HG02884 (cell line): ENCODE results near the gene POLD4.

Experiments
- ATAC-seq: cut with Tn5 transposase; IDR thresholded peaks from one replicate; pipeline ENCODE4 v1.9.1; 2021; ENCODE audit warnings: mild to moderate bottlenecking, moderate library complexity; ENCODE audit not compliant: unreplicated experiment

The POLD4 gene

DNA sequence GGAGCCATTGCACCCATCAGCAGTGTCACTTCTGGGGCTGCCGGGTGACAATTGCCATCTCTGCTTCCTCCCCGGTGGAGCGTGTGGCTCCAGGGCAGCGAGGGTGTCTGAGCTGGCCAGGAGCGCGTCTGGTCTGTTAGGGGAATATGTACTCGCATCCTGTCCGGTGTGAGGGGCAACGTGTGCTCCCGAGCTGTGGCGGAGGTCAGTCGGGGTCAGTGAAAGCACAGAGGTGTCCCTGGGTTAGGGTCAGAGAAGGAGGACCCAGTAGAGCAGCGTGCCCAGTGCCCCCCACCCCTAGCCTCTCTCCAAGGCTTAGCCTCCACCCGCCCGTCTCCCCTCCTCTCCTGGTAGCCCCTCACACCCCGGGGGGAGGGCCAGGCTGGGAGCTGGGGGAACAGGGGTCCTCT, 18.6 kb upstream of the POLD4 start:
- no peak for ATAC-seq

DNA sequence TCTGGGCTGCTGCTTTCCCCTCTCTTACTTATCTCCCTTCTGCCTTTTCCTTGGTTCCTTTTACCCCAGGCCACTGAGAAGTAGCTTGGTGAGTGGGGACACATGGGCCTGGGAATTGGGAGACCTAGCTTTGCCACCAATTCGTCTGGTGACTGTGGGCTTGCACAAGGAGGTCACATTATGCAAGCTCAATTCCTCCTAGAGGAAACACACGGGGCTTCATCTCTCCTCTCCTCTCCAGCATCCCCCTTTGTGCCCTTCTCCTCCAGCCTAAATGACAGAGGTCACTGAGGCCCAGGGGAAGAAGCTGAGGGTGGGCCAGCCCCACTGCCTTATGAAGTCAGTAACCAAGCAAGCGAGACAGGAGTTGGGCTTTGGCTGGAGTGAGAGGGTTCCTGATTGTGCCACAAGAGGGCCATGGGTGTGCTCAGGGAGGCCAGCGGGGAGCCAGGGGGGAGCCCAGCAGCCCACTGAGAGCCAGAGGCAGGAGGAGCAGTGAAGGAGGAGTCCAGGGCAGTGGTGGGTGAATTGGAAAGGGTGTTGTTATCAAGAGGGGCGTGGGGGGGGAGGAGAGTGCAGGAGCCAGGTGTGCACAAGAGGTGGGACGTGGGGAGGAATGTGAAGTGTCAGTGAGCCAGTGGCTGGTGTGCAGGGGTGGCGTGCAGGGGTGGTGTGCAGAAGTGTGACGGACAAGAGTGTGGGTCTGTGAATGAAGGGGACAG, 18.0 kb upstream of the POLD4 start:
- ATAC-seq: no peak

DNA sequence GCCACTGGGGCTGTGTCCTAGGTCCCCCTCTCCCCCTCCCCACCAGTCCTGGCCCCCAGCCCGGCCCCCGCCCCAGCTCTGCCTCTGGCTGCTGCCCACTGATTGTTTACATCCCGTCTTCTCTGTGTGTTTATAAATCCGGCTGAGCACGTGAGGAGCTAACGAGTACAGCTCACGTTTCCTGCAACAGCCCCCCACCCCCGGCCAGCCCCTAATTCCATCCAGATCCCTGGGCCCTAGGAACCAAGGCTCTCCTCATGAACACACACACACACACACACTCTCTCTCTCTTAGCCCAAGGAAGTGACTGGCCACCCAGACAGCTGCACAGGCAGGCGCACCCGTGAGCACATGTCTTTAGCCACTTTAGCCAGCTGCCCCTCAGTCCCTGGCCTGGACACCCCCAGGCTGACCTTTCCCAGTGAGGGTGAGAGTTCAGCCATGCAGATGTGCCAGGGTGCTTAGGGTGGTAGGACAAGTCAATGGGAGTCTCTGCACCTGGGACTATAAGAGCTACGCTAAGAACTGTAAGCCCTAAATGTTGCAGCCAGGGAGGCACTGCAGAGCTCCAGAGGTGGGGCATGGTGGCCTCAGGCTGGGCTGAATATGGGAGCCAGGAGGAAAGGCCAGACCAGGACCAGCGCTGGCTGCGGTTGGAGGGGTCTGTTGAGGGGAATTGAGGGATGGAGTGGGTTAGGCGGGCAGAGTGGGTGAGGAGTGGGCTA, 17.2 kb upstream of the POLD4 start:
- no peak for ATAC-seq

DNA sequence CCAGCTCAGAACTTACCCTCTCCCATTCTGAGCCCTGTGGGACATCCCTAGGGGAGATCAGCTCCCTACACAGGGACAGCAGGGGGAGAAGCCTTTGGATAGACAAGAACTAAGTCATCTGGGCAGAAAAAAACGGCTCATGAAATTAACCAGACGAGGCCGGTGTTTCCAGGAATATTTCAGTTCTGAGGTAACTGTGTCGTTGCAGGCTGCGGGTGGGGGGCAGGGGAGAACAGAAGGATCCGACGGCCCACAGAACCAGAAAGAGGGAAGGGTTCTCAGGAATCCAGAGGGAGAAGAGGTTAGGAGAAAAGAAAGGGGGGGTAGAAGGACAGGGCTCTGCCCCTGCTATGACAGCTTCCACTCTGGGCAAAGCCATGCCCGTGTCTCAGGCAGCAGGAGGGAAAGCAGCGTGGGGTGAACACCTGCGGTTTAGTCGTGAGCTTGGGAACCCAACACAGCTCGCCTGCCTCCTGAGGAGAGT, 16.5 kb upstream of the POLD4 start:
- no peak for ATAC-seq

DNA sequence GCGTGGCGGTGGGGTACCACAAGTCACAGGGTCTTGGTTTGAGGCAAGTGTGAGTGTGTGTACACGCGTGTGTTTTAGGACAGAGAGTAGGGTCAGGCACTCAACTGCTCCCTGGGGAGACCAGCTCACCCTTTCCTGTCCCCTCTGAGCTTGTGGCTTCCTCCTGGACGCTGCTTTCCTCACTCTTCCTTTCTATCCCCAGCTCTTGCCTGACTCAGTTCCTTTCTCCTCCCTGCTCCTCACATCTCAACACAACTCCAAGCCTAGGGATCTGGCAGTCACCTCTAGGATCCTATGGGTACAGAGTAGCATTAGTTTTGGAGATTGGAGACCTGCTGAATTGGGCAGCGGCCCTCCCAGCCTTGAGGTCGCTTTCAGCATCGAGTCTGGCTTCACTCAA, 15.9 kb upstream of the POLD4 start:
- ATAC-seq: no peak

DNA sequence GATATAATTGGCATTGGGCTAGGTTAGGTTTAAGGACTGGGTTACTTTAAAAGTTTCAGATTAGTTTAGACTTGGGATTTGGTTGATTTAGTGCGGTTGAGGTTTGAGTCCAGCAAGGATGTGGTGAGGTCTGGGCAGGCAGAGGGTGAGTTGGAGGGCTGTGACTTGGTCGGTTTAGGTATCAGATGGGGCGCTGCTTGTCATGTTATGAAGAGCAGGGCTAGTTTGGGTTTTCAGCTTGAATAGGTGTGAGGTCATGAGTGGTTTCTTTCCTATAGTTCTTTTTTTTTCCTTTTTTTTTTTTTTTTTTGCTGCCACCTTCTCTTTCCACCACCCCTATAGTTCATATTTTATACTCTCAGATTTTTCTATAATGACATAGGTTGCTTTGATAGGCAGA, 15.3 kb upstream of the POLD4 start:
- ATAC-seq: no peak

DNA sequence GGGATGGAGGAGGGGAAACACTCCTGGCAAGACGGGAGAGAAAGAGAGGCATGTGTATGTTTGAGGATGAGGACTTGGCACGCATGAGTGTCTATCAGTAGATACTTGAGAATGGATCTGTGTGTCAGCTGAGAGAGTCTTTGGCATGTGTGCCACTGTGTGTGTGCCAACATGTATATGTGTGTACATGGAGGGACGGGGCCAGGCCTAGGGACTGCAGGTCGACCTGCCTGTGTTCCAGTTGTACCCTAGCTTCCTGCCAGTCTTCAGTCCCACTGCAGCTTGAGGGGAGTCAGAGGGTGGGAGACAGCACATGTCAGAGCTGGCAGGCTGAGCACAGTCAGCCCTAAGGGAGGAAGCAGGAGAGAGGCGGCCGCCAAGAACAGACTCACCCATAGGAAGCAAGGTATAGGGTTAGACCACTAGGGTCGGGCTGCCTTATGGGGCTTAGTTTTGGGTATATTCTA, 14.4 kb upstream of the POLD4 start:
- no peak for ATAC-seq

DNA sequence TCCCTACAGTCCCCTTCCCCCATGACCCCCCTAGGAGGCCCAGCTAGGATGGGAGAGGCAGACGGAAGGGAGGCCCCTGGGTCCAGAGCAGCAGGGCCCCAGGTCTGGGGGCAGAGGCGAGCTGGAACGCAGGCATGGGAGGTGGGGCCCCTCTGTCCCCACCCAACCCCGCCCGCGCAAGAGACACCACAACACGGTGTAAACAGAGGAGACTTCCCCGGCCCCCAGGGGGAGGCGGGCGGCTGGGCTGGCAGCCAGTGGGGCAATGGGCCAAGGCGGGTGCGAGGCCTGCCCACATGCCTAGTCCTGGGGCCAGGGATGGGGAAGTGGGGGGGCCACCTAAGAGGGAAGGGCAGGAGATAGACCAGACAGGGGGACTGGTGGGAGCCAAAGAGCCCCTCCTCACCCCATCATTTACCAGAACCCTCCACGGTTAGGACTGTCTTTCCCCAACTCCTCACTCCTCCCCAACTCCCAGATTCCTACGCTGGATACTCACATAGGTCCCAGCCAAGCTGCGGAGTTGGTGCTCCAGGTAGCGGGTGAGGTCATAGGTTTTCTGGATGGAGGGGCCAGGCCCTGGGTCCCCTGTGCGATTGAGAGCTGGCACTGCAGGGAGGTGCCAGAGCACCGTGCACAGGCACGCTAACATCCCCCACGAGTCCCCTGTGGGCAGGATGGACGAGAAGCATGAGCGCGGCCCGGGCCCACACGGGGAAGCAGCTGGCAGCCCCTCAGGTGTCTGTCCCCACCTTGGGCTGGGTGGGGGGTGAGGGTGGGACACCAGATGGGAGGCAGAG, 13.8 kb upstream of the POLD4 start:
- no peak for ATAC-seq

DNA sequence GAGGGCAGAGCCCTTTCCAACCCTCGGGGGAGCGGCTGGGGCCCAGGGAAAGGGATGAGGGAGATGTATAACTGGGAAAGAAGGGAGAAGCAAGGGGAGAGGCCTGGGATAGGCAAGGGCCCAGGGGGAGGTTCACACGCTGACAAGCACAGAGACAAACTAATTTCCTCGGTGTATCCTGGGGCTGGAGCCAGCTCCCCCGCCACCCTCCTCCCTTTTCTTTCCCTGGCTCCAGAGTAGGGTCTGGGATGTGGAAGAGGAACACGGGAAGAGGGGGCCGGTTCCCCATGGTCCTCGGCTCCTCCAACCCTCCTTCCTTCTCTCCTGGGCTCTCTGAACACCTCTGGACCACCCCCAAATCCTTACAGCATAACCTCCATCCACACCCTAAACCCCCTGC, 13.2 kb upstream of the POLD4 start:
- no peak for ATAC-seq

DNA sequence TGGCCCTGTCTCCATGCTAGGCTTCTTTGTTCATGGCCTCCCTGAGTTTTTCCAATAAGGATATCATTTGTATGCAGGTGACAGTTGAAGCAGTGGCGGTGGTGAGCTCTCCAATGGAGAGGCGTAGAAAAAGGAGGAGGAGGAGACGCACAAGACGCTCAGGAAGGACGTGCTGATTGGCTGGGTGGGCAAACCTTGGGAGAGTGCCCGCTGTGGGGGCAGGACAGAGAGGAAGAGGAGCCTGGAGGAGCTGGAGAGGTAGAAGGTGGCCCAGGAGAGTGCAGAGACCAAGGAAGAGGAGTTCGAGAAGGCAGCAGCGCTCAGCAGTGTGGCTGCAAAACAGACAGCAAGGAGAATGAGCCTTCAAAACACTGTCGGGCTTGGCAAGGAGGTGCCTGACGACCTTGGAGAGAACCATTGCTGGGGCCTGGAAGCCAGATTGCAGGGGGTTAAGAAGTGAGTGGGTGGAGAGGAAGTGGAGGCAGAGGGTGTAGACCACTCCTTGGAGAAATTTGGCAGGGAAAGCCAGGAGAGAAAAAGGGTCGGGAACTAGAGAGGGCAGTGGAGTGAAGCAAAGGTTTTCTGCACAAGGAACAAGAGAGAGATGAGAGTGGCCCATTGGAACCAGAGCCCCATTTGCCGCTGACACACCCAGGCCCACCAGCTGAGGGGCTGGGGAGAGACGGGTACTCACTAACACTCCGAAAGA, 12.5 kb upstream of the POLD4 start:
- no peak for ATAC-seq

DNA sequence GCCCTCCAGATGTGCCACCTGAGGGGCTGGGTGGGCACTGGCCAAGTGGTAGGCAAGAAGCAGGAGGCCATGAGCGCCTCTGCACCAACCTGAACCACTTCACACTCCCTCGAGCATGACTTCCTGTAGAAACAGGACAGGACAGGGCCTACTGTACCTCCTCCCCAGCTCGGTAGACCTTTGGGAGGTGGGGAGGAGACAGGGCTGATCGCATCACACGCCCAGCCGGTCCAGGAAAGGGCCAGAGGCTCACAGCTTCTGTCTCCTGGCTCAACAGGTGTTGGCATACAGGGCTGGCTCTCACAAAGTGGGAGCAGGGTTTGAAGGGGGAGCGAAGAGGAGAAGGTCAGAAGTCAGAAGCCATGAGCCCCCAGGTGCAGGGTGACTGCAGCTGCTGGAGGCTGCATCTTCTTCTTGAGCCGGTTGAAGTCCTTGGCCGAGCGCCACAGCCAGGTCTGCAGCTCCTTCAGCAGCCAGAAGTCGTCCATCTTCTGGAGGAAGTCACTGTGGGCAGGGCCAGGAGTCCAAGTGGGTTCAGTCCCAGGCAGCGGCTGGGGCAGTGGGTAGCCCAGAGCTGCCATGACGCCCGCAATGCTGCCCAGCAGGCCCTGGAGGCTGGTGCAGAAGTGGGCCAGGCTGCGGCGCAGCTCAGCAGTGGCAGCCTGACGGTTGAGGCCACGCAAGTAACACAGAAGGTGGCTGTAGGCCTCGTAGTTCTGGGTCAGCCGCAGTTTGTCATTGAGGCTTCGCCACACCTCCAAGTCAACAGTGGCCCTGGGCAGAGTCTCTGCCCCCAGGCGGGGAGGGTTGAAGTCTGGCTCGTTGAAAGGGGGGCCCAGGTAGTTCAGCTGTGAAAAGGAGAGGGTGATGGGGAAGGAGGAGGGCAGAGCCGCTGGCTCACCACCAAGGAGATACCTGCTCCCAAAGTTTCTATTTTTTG, 11.7 kb upstream of the POLD4 start:
- ATAC-seq: no peak

DNA sequence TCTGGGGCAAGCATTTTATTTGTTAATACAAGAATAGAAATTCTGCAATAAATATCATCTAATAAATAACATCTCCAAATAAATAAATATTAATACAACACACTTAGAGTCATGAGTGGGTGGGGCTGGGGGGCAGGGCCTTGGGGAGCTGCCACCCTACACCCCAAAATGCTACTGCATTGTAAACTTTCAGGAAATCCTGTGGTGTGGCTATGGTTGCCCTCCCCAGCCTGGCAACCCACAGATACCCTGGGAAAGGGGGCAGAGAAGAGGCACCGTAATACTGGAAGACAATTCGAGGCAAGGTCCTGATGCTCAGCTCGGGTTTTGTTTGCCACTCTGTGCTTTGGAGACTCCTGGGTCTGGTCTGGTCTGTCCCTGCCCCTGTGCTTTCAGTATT, 10.8 kb upstream of the POLD4 start:
- no peak for ATAC-seq

DNA sequence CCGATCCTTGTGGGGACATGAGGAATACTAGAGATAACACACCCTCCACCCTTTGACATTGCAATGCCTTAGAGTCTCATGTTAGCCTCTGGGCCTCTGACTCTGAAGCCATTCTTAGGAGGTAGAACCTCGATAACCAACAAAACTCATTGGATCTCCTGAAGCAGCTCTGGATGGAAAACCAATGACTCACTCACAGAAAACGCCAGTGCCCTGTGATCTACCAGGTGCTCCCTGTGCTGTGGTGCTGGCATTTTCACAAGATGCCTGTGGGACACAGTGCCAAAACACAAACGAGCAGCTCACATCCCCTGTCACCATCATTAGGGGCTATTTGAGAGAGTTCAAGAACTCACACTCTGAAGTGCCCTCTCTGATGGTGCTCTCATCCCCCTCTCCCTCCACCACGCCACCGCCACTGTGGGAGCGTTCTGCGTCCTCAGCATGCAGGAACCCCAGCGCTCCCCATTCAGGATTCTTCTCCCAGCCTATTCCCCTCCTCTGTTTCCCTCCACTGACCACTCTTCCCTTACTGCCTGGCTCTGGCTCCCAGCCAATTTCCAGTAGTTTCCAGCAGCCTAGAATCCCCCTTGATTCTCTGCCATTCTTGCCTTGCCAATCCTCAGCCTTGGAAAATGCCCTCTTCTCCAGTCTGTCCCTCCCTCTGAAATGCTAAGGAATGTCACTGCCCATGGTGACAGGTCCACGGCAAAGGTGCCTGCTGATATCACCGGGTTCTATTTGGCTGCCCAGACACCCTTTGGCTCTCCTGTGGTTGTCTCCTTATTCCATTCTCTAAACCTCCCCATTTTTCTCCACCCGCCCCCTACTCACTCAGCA, 4.7 kb upstream of the POLD4 start:
- ATAC-seq: no peak

DNA sequence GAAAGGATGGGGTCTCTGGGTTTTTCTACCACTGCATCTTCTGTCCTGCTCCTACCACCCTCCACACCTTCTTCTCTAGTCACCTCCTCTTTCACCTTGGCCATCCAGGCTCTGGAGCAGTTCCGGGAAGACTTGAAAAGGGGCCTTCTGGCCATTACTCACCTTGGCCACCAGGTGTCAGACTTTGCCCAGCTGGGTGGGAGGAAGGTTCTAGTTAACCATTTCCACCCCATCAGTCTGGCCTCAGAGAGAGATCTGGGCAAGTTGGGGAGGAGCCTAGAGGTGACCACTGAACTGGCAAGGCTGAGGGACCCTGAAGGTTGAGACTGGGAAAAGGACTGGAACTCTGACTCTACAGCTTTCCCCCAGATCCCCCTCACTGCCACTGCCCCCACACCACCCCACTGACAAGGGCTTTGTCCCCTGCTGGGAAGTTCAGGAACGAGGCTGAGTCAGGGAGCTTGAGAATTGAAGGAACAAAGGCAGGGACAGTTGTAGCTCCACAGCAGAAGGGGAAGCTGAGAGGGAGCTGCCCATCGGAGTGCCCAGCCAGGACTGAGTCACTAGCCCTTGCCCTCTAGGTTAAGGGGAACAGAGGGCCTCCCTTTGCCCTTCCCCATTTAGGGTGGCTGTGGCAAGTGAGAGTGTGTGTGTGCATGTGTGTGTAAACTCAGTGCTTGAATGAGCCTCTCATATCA, 3.7 kb upstream of the POLD4 start:
- ATAC-seq: no peak

DNA sequence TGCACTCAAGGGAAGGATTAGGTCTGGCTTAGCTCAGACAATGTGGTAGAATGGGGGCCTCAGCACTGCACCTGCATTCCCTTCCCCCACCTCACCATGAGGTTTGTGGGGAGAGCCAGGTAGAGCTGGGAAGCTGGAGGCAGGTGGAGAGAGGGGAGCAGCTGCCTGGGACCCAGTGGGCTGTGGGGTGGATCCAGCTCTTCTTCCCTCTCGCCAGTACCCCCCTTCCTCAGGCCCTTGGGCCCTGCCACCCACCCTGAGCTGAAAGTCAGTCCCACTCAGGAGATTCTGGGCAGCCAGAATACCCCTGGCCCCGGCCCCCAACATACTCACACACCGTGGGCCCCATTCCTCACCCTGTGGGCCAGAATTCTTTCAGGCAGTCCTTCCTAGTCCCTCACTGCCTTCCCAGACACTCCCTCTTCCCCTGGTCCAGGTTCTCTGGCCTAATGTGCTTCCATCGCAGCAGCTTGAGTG, 3.1 kb upstream of the POLD4 start:
- no peak for ATAC-seq

DNA sequence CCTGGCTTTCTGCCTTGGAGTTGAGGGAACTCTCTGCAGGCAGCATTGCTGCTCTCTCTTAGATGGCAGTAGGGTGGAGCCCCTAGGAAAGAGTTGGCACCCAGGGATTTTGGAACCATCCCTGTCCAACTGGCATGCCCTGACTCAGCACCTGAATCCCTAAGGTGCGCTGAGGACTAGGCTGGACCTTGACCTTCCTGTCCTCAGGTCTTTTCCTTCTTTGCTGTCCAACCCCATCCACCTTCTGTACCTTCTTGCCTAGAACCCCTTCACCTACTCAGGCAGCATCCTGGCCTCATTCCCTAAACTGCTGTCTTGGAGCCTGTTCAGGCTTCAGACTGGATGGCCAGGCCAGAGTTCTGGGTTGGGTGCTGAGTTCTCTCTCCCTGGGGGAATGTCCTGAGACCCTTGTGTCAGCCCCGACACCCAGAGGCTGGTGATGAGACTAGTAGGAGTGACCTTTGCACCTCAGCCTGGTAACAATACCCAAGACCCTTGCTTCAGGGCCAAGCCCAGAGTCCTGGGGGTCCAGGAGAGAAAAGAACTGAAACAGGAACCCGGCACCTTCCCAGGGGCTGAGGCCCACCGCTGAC, 2.5 kb upstream of the POLD4 start:
- ATAC-seq: no peak

DNA sequence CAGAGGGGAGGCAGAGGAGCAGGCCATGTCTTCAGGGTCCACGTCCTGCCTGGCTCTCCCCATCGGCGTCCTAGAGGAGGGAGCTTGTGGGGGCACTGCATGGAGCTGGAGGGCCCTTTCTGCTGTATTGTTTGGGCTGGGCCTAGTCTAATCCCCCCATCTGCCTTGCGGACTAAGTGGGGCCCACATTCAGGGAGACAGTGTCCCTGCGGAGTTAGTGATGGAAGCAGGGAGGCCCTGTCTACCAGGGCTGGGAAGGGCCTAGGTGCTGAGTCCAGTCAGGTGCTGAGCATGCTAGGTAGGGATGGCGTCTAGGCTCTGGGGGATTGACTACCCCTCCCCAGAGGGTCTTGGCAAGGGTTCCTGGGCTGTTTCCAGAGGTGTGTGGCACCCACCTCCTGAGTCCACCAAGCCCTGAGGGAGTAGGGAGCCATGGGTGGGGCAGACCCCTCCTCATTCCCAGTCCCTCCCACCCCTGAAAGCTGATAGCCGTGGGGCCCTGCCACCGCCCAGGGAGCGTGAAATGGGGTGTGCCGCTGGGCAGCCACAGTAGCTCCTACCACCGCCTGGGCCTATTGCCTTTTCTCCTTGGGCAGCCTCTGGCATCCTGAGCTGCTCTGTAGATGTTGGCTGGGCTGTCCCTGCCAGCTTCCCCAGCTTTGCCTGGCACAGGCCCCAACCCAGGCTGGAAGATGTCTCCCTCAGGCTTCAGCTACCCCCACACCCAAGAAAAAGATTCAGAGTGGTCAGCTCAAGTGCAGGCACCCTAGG, 1.9 kb upstream of the POLD4 start:
- ATAC-seq: no peak
